Mesodermal cell (in vitro differentiated cells): ENCODE data around the gene FBXW12.
A peak's percentile ranks its signal among the peaks of the same experiment; 100 is the strongest.

Experiments
- H3K27ac ChIP-seq: 2 replicates; pipeline ENCODE4 v1.7.0; 2013; ENCODE audit warnings: mild to moderate bottlenecking, low read depth, low read length, moderate library complexity; ENCODE audit not compliant: severe bottlenecking
- H3K36me3 ChIP-seq: 2 replicates; pipeline ENCODE4 v1.7.1; 2013; ENCODE audit warnings: mild to moderate bottlenecking, low read length, moderate library complexity; ENCODE audit not compliant: control insufficient read depth, insufficient read depth
- H3K4me1 ChIP-seq: one replicate; pipeline ENCODE4 v1.7.1; 2013; ENCODE audit warnings: mild to moderate bottlenecking, low read length; ENCODE audit not compliant: insufficient read depth, control insufficient read depth, poor library complexity, severe bottlenecking
- H3K4me3 ChIP-seq: 2 replicates; pipeline ENCODE4 v1.7.0; 2013; ENCODE audit warnings: low read length, control low read depth, mild to moderate bottlenecking; ENCODE audit not compliant: insufficient read depth, poor library complexity, severe bottlenecking; ENCODE audit errors: extremely low read depth
- H3K9me3 ChIP-seq: 2 replicates; pipeline ENCODE4 v1.7.1; 2013; ENCODE audit warnings: mild to moderate bottlenecking, low read length, moderate library complexity; ENCODE audit not compliant: control insufficient read depth
- WGBS, 2 experiments: methylation state at CpG; one replicate each; pipeline ENCODE4 v1.1.5; 2013; ENCODE audit warnings: missing lambda C conversion rate in 2 of 2; ENCODE audit not compliant: insufficient coverage in 2 of 2; 5-methylcytosine and 5-hydroxymethylcytosine counted together

Gene FBXW12

DNA sequence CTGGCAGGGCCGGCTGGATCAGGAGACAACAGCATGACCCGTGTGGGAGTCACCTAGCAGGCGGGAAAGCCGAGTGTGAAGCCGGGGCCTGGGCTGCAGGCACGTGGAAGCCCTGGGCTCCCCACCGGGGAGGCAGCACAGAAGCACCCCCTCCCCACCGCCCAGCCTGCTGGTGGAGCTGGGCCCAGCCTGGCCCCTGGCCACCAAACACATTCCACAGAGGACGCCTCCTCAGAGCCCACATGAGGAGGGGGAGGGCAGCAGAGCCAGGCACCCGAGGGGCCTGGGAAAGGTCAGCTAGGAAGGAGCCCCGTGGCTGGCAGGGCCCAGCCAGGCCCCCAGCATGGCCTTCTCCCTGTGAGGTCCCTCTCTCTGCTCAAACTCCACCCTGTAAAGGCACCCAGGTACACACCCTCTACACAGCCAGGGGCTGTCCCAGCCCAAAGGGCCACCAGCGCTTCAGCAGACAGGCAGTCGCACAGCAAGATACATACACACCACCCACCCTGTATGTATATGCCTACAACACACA is 53.3 kb downstream of the FBXW12 start:
- Histone ChIP-seq H3K36me3 (peaks cover 23% of the 10 kb centered on the region), H3K4me3 (no peak overlapping the region), H3K4me1 (peaks cover 28% of the 10 kb centered on the region), H3K27ac (no peak overlapping the region), H3K9me3 (no peaks in the 10 kb centered on the region)
- 77 to 90% methylated on average over 5 to 9 of the region's 13 CpGs for WGBS, 2 experiments

DNA sequence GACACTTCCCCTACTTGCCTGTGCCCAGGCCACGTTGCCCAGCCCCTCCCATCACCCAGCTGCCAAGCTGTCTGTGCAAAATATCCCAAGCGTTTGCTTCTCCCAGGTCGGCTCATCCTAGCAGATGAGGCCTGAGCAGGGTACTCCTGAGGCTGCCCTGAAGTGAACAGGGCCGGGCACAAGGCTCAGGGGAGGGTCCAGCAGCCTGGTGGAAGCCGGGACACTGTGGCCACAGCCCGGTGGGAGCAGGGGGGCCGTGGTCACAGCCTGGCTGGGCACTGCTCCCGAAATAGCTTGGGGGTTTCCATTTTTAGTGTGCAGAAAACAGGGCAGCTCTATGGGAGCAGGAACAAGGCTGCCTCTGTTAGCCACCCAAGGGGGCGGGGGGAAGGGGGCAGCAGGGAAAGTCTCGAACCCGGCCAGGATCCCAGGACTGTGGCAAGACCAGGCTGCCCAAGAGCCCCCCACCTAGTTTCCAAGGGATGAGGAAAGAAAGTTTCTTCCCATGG is 54.4 kb downstream of the FBXW12 start:
- H3K9me3 ChIP-seq: no peaks in the 10 kb centered on the region
- peaks cover 31% of the 10 kb centered on the region for H3K4me1 ChIP-seq
- no peak overlapping the region for H3K27ac ChIP-seq
- H3K4me3 ChIP-seq: no peak overlapping the region
- H3K36me3 ChIP-seq: peaks cover 21% of the 10 kb centered on the region
- WGBS, 2 experiments: 80 to 86% methylated on average over 6 to 11 of the region's 11 CpGs

GRCh38 chr3:48426944-48427629 is 55.1 kb downstream of the FBXW12 start:
- 76 to 91% methylated on average over 3 to 6 of the region's 8 CpGs for WGBS, 2 experiments
- Histone ChIP-seq H3K9me3 (no peaks in the 10 kb centered on the region), H3K27ac (peak overlapping the region; percentile 41), H3K4me3 (no peak overlapping the region), H3K36me3 (peaks cover 27% of the 10 kb centered on the region), H3K4me1 (peaks cover 31% of the 10 kb centered on the region)

GRCh38 chr3:48427630-48427962 is 55.6 kb downstream of the FBXW12 start:
- WGBS, 2 experiments: 89 to 91% methylated on average over 6 to 8 of the region's 9 CpGs
- Histone ChIP-seq H3K4me3 (peak overlapping the region; percentile 6), H3K27ac (no peak overlapping the region), H3K36me3 (peaks cover 32% of the 10 kb centered on the region), H3K9me3 (no peaks in the 10 kb centered on the region), H3K4me1 (peaks cover 33% of the 10 kb centered on the region)

GRCh38 chr3:48428088-48428571 is 56.1 kb downstream of the FBXW12 start:
- Histone ChIP-seq H3K27ac (no peak overlapping the region), H3K4me1 (peaks cover 38% of the 10 kb centered on the region), H3K9me3 (no peaks in the 10 kb centered on the region), H3K36me3 (peaks cover 38% of the 10 kb centered on the region), H3K4me3 (peak overlapping the region; percentile 59)
- 25 to 33% methylated on average over 6 of the region's 7 CpGs for WGBS, 2 experiments

GRCh38 chr3:48428572-48429316 is 56.7 kb downstream of the FBXW12 start:
- peak overlapping the region; percentile 94 for H3K27ac ChIP-seq
- H3K9me3 ChIP-seq: no peaks in the 10 kb centered on the region
- peaks cover 38% of the 10 kb centered on the region for H3K4me1 ChIP-seq
- H3K4me3 ChIP-seq: peak overlapping the region; percentile 59
- peaks cover 39% of the 10 kb centered on the region for H3K36me3 ChIP-seq
- WGBS, 2 experiments: 0% methylated on average over 43 to 49 of the region's 60 CpGs

DNA sequence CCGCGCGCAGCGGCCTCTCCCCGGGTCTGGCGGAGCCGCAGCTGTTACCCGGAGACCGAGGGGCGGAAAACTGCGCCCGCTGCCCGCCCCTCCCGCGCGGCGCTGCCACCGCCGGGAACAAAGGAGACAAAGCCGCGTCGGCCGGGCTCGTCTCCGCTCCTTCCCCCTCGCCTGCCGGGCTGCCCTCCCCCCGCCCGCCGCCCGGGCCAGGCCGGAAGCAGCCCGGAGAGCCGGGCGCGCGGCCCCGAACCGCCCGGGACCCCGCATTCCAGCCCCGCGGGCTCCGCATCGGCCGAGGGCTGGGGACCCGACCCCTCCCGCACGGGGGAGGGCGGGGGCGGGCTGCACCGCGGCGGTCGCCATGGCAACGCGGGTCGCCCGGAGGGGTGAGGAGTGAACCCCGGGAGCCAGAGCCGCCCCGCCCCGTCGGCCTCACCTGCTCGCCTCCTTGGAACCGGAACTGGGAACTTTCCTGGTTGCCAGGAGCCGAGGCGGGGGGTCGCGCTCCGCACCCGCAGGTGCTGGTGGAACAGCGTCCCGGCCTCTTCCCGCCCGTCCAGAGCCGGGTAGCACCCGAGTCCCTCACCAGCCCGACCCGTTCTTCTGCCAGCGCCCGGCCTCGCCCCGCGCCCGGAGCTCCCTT is 57.4 kb downstream of the FBXW12 start:
- Histone ChIP-seq H3K27ac (peak overlapping the region; percentile 94), H3K4me1 (peaks cover 38% of the 10 kb centered on the region), H3K9me3 (no peaks in the 10 kb centered on the region), H3K36me3 (peaks cover 39% of the 10 kb centered on the region), H3K4me3 (peak overlapping the region; percentile 59)
- 0% methylated on average over 59 to 61 of the region's 86 CpGs for WGBS, 2 experiments

DNA sequence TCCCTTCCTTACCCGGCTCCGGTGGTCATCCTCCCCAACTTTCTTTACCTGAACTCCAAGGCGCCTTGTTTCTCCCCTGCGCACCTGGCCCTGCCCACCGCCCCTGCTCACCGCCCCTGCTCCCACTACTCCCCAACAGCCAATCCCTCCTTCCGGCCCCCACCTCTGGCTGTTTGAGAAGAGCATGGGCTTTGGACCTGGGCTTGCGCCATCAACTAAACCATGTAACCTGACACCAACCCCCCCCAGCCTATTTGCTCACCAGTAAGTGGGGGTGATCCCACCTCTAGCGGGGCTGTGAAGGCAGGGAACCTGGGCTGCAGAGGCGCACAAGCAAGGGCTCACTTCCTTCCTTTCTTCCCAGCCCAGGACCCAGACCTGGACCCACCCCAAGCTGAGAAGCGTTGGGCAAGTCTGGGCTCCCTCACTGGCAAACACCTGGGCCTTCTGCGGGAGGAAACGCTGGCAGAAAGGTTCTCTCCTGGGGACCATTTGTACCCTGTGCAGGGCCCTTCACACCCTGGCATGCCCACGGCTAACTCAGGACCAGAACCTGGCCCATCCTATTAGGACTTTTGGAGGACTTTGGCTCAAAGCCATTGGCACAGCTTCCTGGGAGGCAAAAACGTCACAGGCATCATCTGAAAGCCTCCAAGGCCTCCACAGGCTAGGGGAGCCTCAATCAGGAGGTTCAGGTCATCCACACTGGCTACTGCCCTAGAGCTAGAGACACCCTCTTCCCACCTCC is 58.1 kb downstream of the FBXW12 start, which contains the start of gene PLXNB1:
PLXNB1 (minus strand) TSS at position 127 of the 748 bp plus-strand sequence. CDS start 5,475 bp downstream, outside the sequence.
- H3K9me3 ChIP-seq: no peaks in the 10 kb centered on the region
- H3K36me3 ChIP-seq: peaks cover 40% of the 10 kb centered on the region
- peak within 1 kb of the TSS; percentile 94 for H3K27ac ChIP-seq
- H3K4me3 ChIP-seq: peak within 1 kb of the TSS; percentile 59
- H3K4me1 ChIP-seq: peaks cover 38% of the 10 kb centered on the region
- 20 to 23% methylated on average over 7 to 11 of the region's 15 CpGs for WGBS, 2 experiments

DNA sequence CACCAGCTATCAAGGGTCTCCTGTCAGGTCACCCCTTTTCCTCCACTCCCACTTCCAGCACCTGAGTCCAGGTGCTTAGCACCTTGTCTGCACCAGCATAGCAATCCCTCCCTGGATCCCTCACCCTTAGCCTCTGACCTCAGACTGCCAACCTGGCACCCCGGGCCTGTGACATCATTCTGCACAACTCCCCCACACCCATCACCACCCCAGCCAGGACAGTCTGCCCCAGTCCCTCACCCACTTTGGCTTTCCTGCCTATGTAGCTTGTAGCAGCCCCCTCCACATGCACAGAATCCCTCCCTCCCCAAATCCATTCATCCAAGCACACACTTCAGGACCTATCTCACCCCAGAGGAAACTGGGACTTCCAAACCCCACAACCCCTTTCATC is 58.7 kb downstream of the FBXW12 start:
- Histone ChIP-seq H3K4me1 (peaks cover 32% of the 10 kb centered on the region), H3K36me3 (peaks cover 41% of the 10 kb centered on the region), H3K4me3 (no peak overlapping the region), H3K9me3 (no peaks in the 10 kb centered on the region), H3K27ac (no peak overlapping the region)
- WGBS, 2 experiments: 100% methylated on average over 1 of the region's 1 CpG; no CpG with 5 or more reads in 1 of the 2 experiments
